SHP77 (cell line): Measurements from ENCODE around the gene FAM3A.
"Not testable (repeated sequence)": the region's sequence is repeated elsewhere in the genome, so short reads cannot be mapped to it uniquely, and the experiment has no call there.

Experiments
- DNase-seq, 2 experiments: peaks; one replicate each; lab custom pipeline; 2025; lab: John Stamatoyannopoulos, UW

Gene FAM3A

GRCh38 chrX:154502989-154503388 is 13.0 kb downstream of the FAM3A start:
- no peak for DNase-seq

DNA sequence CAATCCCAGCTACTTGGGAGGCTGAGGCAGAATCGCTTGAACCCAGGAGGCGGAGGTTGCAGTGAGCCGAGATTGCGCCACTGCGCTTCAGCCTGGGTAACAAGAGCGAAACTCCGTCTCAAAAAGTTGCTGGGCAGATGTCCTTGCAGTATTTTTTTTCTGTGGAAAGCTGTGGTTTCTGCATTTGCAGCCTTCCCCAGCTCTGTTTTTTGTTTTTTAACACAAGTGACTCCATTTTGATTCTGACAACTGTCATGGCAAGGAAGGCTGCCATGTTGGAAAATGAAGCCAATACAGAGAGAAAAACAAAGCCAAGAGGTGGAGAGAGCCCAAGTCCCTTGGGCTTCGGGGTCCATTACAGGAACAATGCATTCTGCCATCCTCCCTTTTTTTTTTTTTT is 13.9 kb downstream of the FAM3A start:
- no peak for DNase-seq

- not testable (repeated sequence) for DNase-seq
Measured at GRCh38 chrX:154501423-154501822, 14.6 kb downstream of the FAM3A start.

GRCh38 chrX:154496591-154497137 is 19.4 kb downstream of the FAM3A start:
- DNase-seq = not testable (repeated sequence)

DNA sequence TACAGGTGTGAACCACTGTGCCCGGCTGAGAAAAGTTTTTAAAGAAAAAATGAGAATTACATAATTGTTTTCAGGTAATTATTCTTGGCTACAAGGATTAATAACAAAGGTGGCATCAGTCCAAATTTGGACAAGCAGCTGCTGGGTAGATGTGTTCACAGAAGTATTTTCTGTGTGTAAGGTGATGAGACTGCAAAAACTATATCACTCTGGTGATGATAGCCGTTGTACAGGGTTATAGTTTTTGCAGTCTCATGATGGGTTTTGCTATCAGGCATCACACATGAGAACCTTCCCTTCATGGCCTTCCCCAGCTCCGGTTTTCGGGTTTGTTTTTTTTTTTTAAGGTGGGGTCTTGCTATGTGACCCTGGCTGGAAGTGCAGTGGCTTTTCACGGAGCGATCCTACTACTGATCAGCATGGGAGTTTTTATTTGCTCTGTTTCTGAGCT is 20.5 kb downstream of the FAM3A start:
- DNase-seq = no peak

- DNase-seq = no peak
Measured at GRCh38 chrX:154494715-154495114, 21.3 kb downstream of the FAM3A start.

- peak; percentile 78 to 85 for DNase-seq
Measured at GRCh38 chrX:154490414-154491083, 25.5 kb downstream of the FAM3A start, which contains the start of gene SLC10A3. Gene SLC10A3 (minus strand): TSS chrX:154490629. CDS start chrX:154488940, 1,689 bp downstream.

DNA sequence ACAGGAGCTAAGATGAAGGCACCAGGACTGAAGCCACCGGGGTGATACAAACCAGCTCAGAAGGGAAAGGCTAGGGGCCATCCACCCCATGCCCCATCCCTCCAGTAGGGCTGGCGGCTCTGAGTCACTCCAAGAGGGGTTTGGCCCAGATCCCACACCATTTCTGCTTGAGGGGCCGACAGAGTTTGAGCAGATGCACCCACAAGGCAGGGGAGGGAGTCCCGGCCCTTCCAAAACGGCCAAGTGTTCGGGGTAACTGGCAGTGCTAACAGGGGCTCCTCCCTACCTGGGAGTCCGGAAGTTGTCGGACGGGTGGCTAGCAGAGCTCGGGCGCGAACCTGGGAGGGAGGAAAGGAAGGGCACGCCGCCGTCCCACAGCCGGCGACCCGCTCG is 26.0 kb downstream of the FAM3A start:
- DNase-seq = no peak

- DNase-seq = no peak
Measured at GRCh38 chrX:154489182-154489581, 26.9 kb downstream of the FAM3A start.

GRCh38 chrX:154488336-154489075 is 27.5 kb downstream of the FAM3A start:
- DNase-seq = no peak

- DNase-seq = no peak
Measured at GRCh38 chrX:154487518-154488290, 28.3 kb downstream of the FAM3A start.

- no peak for DNase-seq
Measured at GRCh38 chrX:154486396-154487207, 29.4 kb downstream of the FAM3A start, which contains the start of gene UBL4A. Gene UBL4A (minus strand): TSS chrX:154486615. CDS start chrX:154486584, 31 bp downstream.

GRCh38 chrX:154486052-154486395 is 30.0 kb downstream of the FAM3A start:
- DNase-seq = no peak

DNA sequence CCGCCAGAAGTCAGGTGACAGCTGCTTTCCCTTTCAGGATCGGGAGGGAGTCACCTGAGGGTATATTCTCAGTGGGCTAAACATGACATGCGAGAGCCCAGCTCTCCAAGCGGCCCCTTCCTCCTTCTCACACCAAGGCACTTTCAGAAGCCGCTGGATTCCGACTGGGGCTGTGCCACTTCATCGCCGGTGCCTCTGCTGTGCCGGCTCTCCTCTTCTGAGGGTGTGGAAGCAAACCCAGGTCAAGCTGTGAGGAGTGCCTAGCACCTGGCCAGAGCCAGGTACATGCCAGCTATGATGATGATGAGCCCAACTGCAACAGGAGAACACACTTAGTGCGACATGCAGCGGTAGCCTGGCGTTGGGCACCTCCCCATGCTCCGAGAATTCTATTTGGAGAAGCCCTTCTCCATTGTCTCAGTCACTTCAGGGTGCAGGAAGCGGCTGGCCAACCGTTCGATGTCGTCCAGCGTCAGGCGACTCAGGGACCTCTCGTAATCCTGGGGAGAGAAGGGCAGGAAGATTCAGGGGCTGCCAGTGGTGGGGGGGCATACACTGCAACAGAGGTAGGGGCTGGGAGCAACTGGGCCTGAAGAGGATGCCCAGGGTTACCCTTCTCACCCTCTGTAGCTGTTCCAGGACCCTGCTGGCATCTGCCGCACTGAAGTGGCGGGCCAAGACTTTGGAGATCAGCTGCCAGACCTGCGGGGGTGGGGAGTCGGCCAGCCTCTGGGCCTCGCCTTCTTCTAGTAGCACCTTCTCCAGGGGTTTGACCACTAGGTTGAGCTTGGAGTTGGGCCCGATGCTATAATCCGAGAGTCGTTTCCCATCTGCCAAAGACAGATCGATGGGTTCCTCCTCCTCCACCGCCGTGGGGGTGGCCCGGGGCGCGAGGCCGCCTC is 30.6 kb downstream of the FAM3A start:
- DNase-seq = no peak

DNA sequence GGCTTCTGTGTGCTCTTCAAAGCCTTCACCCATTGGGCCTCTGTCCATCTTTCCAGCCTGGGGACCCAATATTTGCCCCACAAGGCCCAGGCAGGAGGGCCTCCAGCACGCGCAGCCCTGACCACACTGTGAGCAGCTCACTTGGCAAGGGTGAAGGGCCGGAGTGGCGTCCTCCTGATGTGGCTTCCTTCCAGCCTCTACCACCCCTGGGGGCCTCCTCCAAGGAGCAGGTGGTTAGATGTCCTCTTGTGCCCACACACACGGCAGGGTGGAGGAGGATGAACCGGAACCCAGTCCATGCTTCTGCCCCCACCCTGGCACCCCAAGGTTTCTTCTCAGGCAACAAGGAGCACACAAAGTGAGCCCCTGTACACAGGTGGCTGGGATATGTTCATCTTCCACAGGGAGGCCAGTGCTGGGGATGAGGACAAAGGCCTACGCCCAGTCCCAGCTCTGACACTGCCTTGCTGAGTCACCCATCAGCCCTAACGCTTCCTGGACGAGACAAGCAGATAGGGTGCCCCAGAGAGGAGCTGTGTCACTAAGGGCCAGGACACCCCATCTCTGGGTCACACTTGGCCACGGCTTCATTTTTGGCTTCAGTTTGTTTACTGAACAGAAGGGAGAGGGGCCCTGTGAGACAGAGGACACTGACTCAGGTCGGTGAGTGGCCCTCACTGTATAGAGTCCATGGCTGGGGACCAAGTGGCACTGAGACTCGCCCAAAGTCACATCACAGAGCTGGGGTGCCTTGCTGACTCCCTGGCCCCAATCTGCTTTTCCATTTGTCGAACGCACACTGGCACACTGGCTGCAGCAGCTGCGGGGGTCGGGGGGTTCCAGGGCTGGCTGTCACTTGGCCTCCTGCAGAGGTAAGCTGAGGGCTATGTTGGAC is 31.5 kb downstream of the FAM3A start:
- no peak for DNase-seq

DNA sequence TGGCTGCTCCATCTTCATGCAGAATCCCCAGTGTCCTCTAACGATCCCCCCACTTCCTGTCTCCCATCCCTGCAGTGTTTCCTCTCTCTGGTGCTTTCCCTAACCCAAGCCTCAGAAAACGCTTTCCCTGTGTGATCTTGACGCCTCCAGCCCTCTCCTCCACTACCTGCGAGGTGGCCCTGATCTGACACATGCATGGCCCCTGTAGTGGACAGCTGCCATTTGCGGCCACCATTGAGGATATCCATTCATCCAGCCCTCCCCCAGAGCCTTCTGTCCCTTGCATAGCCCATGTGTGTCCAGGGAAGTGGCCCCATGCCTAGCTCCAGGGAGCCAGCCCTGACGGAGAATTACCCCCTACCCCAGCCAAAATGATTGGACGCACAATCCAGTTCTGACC is 32.7 kb downstream of the FAM3A start:
- DNase-seq = no peak

DNA sequence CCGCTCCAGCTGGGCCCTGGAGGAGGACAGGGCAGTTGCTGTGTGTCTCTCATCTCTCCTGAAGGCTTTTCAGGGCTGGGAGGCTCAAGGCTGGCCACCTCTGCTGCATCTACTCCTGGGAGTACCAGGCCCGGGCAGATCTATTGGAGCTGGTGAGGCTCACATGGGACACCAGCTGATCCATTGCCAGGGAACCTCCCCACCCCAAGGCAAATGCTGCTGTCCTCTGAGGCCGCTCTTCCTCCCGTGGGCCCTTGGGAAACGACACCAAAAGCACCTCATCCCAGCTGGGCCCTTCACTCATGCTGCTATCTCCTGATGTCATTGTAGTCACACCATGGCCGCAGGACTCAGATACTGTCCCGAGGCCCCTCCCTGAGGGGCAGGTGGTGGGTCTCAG is 33.2 kb downstream of the FAM3A start:
- DNase-seq = no peak

DNA sequence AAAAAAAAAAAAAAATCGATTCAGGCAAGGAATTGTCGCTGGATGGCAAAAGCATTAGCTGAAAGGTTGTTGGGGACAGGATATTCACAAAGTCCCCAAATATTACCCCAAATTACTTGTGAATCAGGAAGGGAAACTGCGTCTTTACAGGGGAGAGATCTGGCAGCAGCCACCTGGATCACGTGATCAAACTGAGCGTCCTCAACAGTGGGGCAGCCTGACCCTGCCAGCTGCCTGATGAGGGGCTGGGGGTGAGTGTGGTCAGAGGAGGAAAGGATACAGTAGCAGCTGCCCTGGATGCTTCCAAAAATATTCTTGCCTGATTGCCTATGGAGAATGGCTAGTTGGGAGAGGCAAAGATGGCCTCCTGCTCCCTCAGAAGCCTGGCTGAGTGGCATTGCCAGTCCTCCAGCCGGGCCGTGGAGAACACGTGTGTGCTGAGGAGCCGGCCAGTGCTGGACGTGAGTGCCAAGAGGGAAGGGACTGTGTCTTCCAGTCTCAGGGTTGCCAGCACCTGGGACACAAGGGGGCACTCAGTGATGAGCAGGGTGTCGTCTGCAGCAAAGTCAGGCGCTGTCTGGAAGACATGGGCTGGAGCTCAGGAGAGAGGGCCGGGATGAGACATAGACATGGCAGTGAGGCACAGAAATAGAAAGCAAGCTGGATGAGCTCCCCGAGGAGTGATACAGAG is 34.0 kb downstream of the FAM3A start:
- DNase-seq = no peak

GRCh38 chrX:154481195-154481594 is 34.8 kb downstream of the FAM3A start:
- no peak for DNase-seq
